Calu3 (cell line): ENCODE measurements around the gene CACNA1C. TPM values are rescaled to one million over a fixed set of nuclear protein-coding genes. Genes with fewer than 3 reads are reported as not detected.

Experiments used
- BruUV-seq: library from RNA; stranded (reverse); fragments of 400-500 nt; replicated peaks from 2 replicates; lab custom pipeline; 2021; lab: Mats Ljungman, UMichigan
- CTCF ChIA-PET: fragments of 300-600 bp; sonication (Branson Sonifier 250); formaldehyde crosslinking; loops from one replicate; lab custom pipeline; 2022; ENCODE audit warnings: antibody characterized with exemption; lab: Charles Lee
- DNase-seq: peaks from one replicate; pipeline ENCODE4 v3.0.0; 2022
- H3K27ac Mint-ChIP-seq: one replicate; pipeline ENCODE4 v1.8.0; 2022; ENCODE audit warnings: mixed read lengths; ENCODE audit not compliant: unreplicated experiment
- H3K27me3 Mint-ChIP-seq: one replicate; pipeline ENCODE4 v1.8.0; 2022; ENCODE audit warnings: mixed read lengths; ENCODE audit not compliant: unreplicated experiment
- H3K36me3 Mint-ChIP-seq: one replicate; pipeline ENCODE4 v1.8.0; 2022; ENCODE audit warnings: mild to moderate bottlenecking, moderate library complexity, mixed read lengths; ENCODE audit not compliant: insufficient read depth, unreplicated experiment
- H3K4me1 Mint-ChIP-seq: one replicate; pipeline ENCODE4 v1.8.0; 2022; ENCODE audit warnings: mild to moderate bottlenecking, low read depth, mixed read lengths; ENCODE audit not compliant: unreplicated experiment
- H3K4me3 Mint-ChIP-seq: one replicate; pipeline ENCODE4 v1.8.0; 2022; ENCODE audit warnings: mild to moderate bottlenecking, low read depth, moderate library complexity, mixed read lengths; ENCODE audit not compliant: unreplicated experiment
- H3K9me3 Mint-ChIP-seq: one replicate; pipeline ENCODE4 v1.8.0; 2022; ENCODE audit warnings: low read depth, mixed read lengths; ENCODE audit not compliant: unreplicated experiment
- intact Hi-C: fragments of 100-400 bp; cut with micrococcal nuclease; formaldehyde crosslinking; loops from one replicate; pipeline ENCODE4 v1.10.0; 2022; ENCODE audit not compliant: unreplicated experiment
- total RNA-seq: library from RNA; stranded (reverse); gene quantifications from 2 replicates; pipeline ENCODE4 v1.2.3, GENCODE V29; 2022
- TF ChIP-seq, protein P1 (sequence below): fragments of 200-600 bp; IDR thresholded peaks from one replicate; pipeline ENCODE4 v1.8.0; 2022; ENCODE audit warnings: antibody characterized with exemption; ENCODE audit not compliant: unreplicated experiment

CACNA1C gene
- total RNA-seq, 1 experiment from 2014 or later: not detected

DNA sequence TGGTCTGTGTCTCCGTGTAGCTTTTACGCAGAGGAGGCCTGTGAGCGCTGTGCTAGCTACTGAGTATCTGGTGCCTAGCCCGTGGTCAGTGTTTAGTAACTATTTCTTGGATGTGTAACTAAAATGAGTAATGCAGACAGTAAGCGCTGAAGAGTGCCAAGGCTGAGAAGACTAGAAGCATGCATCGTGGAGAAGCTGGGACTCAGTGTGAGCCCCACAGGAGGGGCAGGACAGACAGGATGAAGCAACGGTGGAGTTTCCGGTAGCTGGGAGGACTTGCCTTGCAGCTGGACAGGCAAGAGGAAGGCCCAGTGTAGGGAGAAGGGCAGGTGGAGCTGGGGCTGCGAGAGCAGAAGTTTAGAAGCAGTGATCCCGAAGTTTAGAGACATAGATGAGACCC, 508.6 kb downstream of the CACNA1C start:
- CTCF ChIA-PET: interaction anchor here (0.7 to 1.1 kb wide), 2 partner anchors 32 to 74 kb away, joined by 3 to 4 read pairs; no protein-coding TSS in a partner anchor
- no TSS peak for BruUV-seq
- Mint-ChIP-seq H3K36me3 (no peaks in the 10 kb centered on the region), H3K9me3 (no peaks in the 10 kb centered on the region), H3K4me1 (no peaks in the 10 kb centered on the region), H3K4me3 (no peak overlapping the region), H3K27ac (no peak overlapping the region), H3K27me3 (peaks cover 97% of the 10 kb centered on the region)
- TF ChIP-seq, protein P1, sequence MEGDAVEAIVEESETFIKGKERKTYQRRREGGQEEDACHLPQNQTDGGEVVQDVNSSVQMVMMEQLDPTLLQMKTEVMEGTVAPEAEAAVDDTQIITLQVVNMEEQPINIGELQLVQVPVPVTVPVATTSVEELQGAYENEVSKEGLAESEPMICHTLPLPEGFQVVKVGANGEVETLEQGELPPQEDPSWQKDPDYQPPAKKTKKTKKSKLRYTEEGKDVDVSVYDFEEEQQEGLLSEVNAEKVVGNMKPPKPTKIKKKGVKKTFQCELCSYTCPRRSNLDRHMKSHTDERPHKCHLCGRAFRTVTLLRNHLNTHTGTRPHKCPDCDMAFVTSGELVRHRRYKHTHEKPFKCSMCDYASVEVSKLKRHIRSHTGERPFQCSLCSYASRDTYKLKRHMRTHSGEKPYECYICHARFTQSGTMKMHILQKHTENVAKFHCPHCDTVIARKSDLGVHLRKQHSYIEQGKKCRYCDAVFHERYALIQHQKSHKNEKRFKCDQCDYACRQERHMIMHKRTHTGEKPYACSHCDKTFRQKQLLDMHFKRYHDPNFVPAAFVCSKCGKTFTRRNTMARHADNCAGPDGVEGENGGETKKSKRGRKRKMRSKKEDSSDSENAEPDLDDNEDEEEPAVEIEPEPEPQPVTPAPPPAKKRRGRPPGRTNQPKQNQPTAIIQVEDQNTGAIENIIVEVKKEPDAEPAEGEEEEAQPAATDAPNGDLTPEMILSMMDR: no peak
- no peak for DNase-seq
- intact Hi-C loops: no loop called here

DNA sequence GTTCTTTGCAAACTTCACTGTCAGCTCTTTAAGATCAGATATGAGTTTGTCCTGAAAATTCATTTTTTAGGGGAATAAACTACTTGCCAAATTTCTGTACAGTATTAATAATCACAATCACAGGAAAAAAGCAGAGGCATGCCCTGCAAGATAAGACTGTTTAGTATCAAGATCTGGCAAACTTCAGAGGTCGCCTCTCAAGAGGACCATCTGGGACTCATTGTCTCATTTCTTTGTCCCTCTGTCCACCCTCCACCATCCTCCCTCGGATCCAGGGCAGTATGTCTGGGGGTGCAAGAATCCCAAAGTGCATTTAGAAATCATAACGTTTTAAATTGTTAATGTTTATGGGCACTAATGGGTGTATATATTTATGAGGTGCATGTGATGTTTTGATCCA, 509.6 kb downstream of the CACNA1C start:
- Mint-ChIP-seq H3K4me1 (no peaks in the 10 kb centered on the region), H3K4me3 (no peak overlapping the region), H3K36me3 (no peaks in the 10 kb centered on the region), H3K9me3 (no peaks in the 10 kb centered on the region), H3K27me3 (peaks cover 97% of the 10 kb centered on the region), H3K27ac (no peak overlapping the region)
- BruUV-seq: no TSS peak
- DNase-seq: no peak
- CTCF ChIA-PET: interaction anchor here (1.1 kb wide), 1 partner anchor 31 kb away, joined by 3 read pairs; no protein-coding TSS in a partner anchor
- intact Hi-C loops: no loop called here
- TF ChIP-seq, protein P1: no peak

DNA sequence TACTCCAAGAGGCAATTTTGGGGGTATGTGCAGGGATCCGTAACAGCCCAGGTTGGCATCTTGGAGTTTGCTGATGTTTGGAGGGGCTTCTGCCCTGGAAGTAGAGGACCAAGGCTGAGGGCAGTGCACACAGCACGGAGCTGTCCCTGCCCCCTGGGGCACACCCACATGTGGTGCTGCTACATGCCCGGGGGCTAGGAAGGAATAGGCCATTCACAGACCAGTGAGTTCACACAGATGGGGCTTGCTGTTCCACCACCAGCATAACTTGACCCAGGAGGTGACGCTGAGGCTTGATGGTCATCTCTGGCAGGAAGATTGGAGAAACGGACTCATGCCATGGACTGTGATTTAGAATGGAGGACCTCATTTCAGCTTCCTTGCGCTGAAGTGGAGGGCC, 510.9 kb downstream of the CACNA1C start:
- BruUV-seq: no TSS peak
- no peak for DNase-seq
- Mint-ChIP-seq H3K27me3 (peaks cover 94% of the 10 kb centered on the region), H3K36me3 (no peaks in the 10 kb centered on the region), H3K4me1 (no peaks in the 10 kb centered on the region), H3K4me3 (no peak overlapping the region), H3K9me3 (no peaks in the 10 kb centered on the region), H3K27ac (no peak overlapping the region)
- intact Hi-C loops: no loop called here
- TF ChIP-seq, protein P1: no peak
- CTCF ChIA-PET: no interaction called here

DNA sequence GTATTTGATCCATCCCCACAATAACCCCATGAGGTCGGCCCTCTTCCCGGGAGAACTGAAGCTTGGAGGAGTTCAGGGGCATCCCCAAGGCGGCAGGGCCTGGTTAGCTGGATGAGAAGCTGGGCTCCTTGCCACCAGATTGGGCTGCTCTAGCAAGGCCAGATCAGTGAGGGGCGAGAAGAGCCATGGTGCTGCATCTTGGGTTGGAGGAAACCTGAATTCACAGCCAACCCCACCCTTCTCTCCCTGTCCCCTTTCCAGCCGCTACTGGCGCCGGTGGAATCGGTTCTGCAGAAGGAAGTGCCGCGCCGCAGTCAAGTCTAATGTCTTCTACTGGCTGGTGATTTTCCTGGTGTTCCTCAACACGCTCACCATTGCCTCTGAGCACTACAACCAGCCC, 513.4 kb downstream of the CACNA1C start:
- H3K4me1 Mint-ChIP-seq: no peaks in the 10 kb centered on the region
- H3K36me3 Mint-ChIP-seq: no peaks in the 10 kb centered on the region
- CTCF ChIA-PET: no interaction called here
- TF ChIP-seq, protein P1: no peak
- H3K4me3 Mint-ChIP-seq: no peak overlapping the region
- no TSS peak for BruUV-seq
- no peaks in the 10 kb centered on the region for H3K9me3 Mint-ChIP-seq
- peaks cover 94% of the 10 kb centered on the region for H3K27me3 Mint-ChIP-seq
- intact Hi-C loops: no loop called here
- H3K27ac Mint-ChIP-seq: no peak overlapping the region
- no peak for DNase-seq
